ENCODE data around the gene ZFC3H1. TPM values are rescaled to one million over a fixed set of nuclear protein-coding genes. Genes with fewer than 3 reads are reported as not detected.

Gene ZFC3H1
- total RNA-seq, 1 experiment from 2014 or later: 24.4 TPM

- DNase-seq: peak; percentile 74
- H3K27ac Mint-ChIP-seq: no peak overlapping the region
- Histone ChIP-seq H3K4ac (ENCODE audit: low read depth, low read length) (no peak overlapping the region), H2BK15ac (ENCODE audit: low read depth, low read length) (no peak overlapping the region), H4K5ac (ENCODE audit: insufficient read length, low read depth, low read length) (no peak overlapping the region), H2AK5ac (ENCODE audit: insufficient read length, low read length) (no peak overlapping the region), H3K79me1 (ENCODE audit: insufficient read depth, low read depth, low read length, poor library complexity, severe bottlenecking) (no peaks in the 10 kb centered on the region), H3K79me2 (ENCODE audit: insufficient read depth, low read length) (no peaks in the 10 kb centered on the region), H3K4me1 (ENCODE audit: insufficient read depth, low read length) (no peaks in the 10 kb centered on the region; the same call in 1 of the 2 replicates), H4K8ac (replicated peaks; ENCODE audit: insufficient read length, low read depth, low read length) (no peak overlapping the region), H3K14ac (ENCODE audit: insufficient read depth, low read length) (no peak overlapping the region), H3K23ac (ENCODE audit: insufficient read length, low read depth, low read length) (no peak overlapping the region), H2BK12ac (ENCODE audit: insufficient read length, low read depth, low read length) (no peak overlapping the region), H2BK20ac (ENCODE audit: low read depth, low read length, poor library complexity, severe bottlenecking) (no peak overlapping the region), H3K27ac (ENCODE audit: insufficient read length, low read depth, low read length) (no peak overlapping the region), H3K9ac (ENCODE audit: extremely low read depth, insufficient read length, low read length) (no peak overlapping the region), H3K18ac (ENCODE audit: insufficient read length, low read depth, low read length) (no peak overlapping the region), H2BK5ac (ENCODE audit: insufficient read length, low read length) (no peak overlapping the region), H3K27me3 (ENCODE audit: insufficient read depth, low read length) (no peaks in the 10 kb centered on the region), H3K4me2 (ENCODE audit: insufficient read depth, insufficient read length, low read length) (no peak overlapping the region), H2BK120ac (ENCODE audit: low read depth, low read length, poor library complexity, severe bottlenecking) (no peak overlapping the region), H3K56ac (ENCODE audit: insufficient read length, low read depth, low read length) (no peak overlapping the region), H4K20me1 (ENCODE audit: control insufficient read depth, insufficient read depth, insufficient read length) (no peaks in the 10 kb centered on the region), H3T11ph (ENCODE audit: low read length) (no peak overlapping the region), H4K91ac (ENCODE audit: insufficient read length, low read depth, low read length) (no peak overlapping the region), H3K23me2 (ENCODE audit: insufficient read length, low read depth, low read length, poor library complexity, severe bottlenecking) (no peaks in the 10 kb centered on the region), H2AFZ (ENCODE audit: low read length) (no peak overlapping the region), H3K9me3 (ENCODE audit: control insufficient read depth, low read depth, low read length) (no peaks in the 10 kb centered on the region)
- no CpG with 5 or more reads among the region's 2 CpGs for WGBS (ENCODE audit: extremely low coverage, insufficient read length, low lambda C conversion rate)
- no peaks in the 10 kb centered on the region for H3K36me3 Mint-ChIP-seq (ENCODE audit: insufficient read depth in 1 of 3, low read depth in 3 of 3)
- H3K4me3 Mint-ChIP-seq: no peak overlapping the region
- H3K4me1 Mint-ChIP-seq: peaks cover 8 to 9% of the 10 kb centered on the region in 2 experiments
- TF ChIP-seq, protein P1, sequence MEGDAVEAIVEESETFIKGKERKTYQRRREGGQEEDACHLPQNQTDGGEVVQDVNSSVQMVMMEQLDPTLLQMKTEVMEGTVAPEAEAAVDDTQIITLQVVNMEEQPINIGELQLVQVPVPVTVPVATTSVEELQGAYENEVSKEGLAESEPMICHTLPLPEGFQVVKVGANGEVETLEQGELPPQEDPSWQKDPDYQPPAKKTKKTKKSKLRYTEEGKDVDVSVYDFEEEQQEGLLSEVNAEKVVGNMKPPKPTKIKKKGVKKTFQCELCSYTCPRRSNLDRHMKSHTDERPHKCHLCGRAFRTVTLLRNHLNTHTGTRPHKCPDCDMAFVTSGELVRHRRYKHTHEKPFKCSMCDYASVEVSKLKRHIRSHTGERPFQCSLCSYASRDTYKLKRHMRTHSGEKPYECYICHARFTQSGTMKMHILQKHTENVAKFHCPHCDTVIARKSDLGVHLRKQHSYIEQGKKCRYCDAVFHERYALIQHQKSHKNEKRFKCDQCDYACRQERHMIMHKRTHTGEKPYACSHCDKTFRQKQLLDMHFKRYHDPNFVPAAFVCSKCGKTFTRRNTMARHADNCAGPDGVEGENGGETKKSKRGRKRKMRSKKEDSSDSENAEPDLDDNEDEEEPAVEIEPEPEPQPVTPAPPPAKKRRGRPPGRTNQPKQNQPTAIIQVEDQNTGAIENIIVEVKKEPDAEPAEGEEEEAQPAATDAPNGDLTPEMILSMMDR (conservative IDR thresholded peaks at IDR 0.05): no peak
- H3K27me3 Mint-ChIP-seq (ENCODE audit: low read depth): no peaks in the 10 kb centered on the region
- H3K9me3 Mint-ChIP-seq: no peaks in the 10 kb centered on the region
Observed at GRCh38 chr12:71591601-71592000, 72.0 kb downstream of the ZFC3H1 start.
